GM18505 (cell line): Measurements from ENCODE around the gene ODC1.
A peak's percentile ranks its signal among the peaks of the same experiment; 100 is the strongest.

Source experiments
- ATAC-seq: cut with Tn5 transposase; IDR thresholded peaks from one replicate; pipeline ENCODE4 v1.9.1; 2021; ENCODE audit not compliant: unreplicated experiment
- POLR2A ChIP-seq: IDR thresholded peaks from 4 replicates; pipeline ENCODE4 v1.6.1; 2011; ENCODE audit warnings: borderline replicate concordance; ENCODE audit not compliant: insufficient read depth, insufficient read length; ENCODE audit errors: extremely low read depth

The ODC1 gene

GRCh38 chr2:10417551-10418335 is 30.4 kb downstream of the ODC1 start:
- no peak for TF ChIP-seq POLR2A
- ATAC-seq: no peak

GRCh38 chr2:10415640-10416039 is 32.5 kb downstream of the ODC1 start:
- ATAC-seq: no peak
- no peak for TF ChIP-seq POLR2A

GRCh38 chr2:10415048-10415447 is 33.1 kb downstream of the ODC1 start:
- no peak for ATAC-seq
- no peak for TF ChIP-seq POLR2A

- ATAC-seq: no peak
- TF ChIP-seq POLR2A: no peak
Measured at GRCh38 chr2:10414591-10414990, 33.5 kb downstream of the ODC1 start.

- no peak for ATAC-seq
Measured at GRCh38 chr2:10413991-10414451, 34.1 kb downstream of the ODC1 start.

GRCh38 chr2:10413503-10413902 is 34.6 kb downstream of the ODC1 start:
- TF ChIP-seq POLR2A: no peak
- no peak for ATAC-seq

More at GRCh38 chr2:10413991-10414451, 34.1 kb downstream of the ODC1 start:
- no peak for TF ChIP-seq POLR2A

GRCh38 chr2:10412380-10412779 is 35.7 kb downstream of the ODC1 start:
- no peak for TF ChIP-seq POLR2A
- no peak for ATAC-seq

- ATAC-seq: no peak
- no peak for TF ChIP-seq POLR2A
Measured at GRCh38 chr2:10411557-10411956, 36.6 kb downstream of the ODC1 start.

GRCh38 chr2:10410823-10411437 is 37.2 kb downstream of the ODC1 start:
- no peak for TF ChIP-seq POLR2A
- ATAC-seq: no peak

- no peak for TF ChIP-seq POLR2A
- ATAC-seq: peak; percentile 59
Measured at GRCh38 chr2:10410001-10410822, 37.9 kb downstream of the ODC1 start.

- ATAC-seq: peak; percentile 56
- TF ChIP-seq POLR2A: no peak
Measured at GRCh38 chr2:10408649-10409579, 39.2 kb downstream of the ODC1 start.

- peak; percentile 34 for ATAC-seq
- no peak for TF ChIP-seq POLR2A
Measured at GRCh38 chr2:10407841-10408648, 40.1 kb downstream of the ODC1 start.
